RWPE2 (cell line): ENCODE data around the gene PTPRD.

Source experiments
- ATAC-seq: fragments of 200-7000 bp; cut with Tn5 transposase; 3 replicates; pipeline ENCODE4 v1.9.1; 2021; ENCODE audit warnings: low read depth
- DNase-seq: peaks from one replicate; pipeline ENCODE4 v3.0.0-alpha.2; 2020; ENCODE audit warnings: low spot score
- H3K27ac ChIP-seq: fragments of 450-650 bp; 2 replicates; pipeline ENCODE4 v1.5.1; 2017; ENCODE audit warnings: mild to moderate bottlenecking; ENCODE audit not compliant: poor library complexity, severe bottlenecking
- H3K27me3 ChIP-seq: fragments of 250-450 bp; sonication (Bioruptor Pico); 2 replicates; pipeline ENCODE4 v1.5.1; 2021; ENCODE audit warnings: mild to moderate bottlenecking, moderate library complexity; ENCODE audit not compliant: insufficient read depth, poor library complexity, severe bottlenecking
- H3K36me3 ChIP-seq: fragments of 250-450 bp; sonication (Bioruptor Pico); 2 replicates; pipeline ENCODE4 v1.5.1; 2020; ENCODE audit warnings: low read depth, mild to moderate bottlenecking, moderate library complexity
- H3K4me1 ChIP-seq: fragments of 250-450 bp; sonication (Bioruptor Pico); 2 replicates; pipeline ENCODE4 v1.5.1; 2021; ENCODE audit warnings: mild to moderate bottlenecking, moderate library complexity; ENCODE audit not compliant: insufficient read depth, poor library complexity, severe bottlenecking
- H3K4me3 ChIP-seq: fragments of 250-450 bp; sonication (Bioruptor Pico); 2 replicates; pipeline ENCODE4 v1.5.1; 2021; ENCODE audit warnings: mild to moderate bottlenecking, moderate library complexity; ENCODE audit not compliant: severe bottlenecking
- H3K9me3 ChIP-seq: fragments of 250-450 bp; sonication (Bioruptor Pico); 2 replicates; pipeline ENCODE4 v1.5.1; 2021; ENCODE audit warnings: mild to moderate bottlenecking, moderate library complexity; ENCODE audit not compliant: severe bottlenecking
- CTCF ChIP-seq: fragments of 450-650 bp; IDR thresholded peaks from one replicate; pipeline ENCODE4 v1.5.1; 2017; ENCODE audit warnings: mild to moderate bottlenecking, moderate library complexity; ENCODE audit not compliant: poor library complexity, severe bottlenecking

PTPRD gene

GRCh38 chr9:8549214-8549613 lies 2063.6 kb downstream of the PTPRD start:
- no peak for TF ChIP-seq CTCF
- no peak overlapping the region for H3K27ac ChIP-seq
- H3K27me3 ChIP-seq, result no peaks in the 10 kb centered on the region
- no peaks in the 10 kb centered on the region for H3K9me3 ChIP-seq
- no peak overlapping the region for H3K4me3 ChIP-seq
- ATAC-seq, result no peak
- DNase-seq, result no peak
- H3K4me1 ChIP-seq, result no peaks in the 10 kb centered on the region
- no peaks in the 10 kb centered on the region for H3K36me3 ChIP-seq

- no peak for ATAC-seq
- Histone ChIP-seq H3K4me1 (no peaks in the 10 kb centered on the region), H3K4me3 (no peak overlapping the region), H3K27ac (no peak overlapping the region), H3K27me3 (no peaks in the 10 kb centered on the region), H3K9me3 (no peaks in the 10 kb centered on the region), H3K36me3 (no peaks in the 10 kb centered on the region)
- no peak for TF ChIP-seq CTCF
- no peak for DNase-seq
Measured at GRCh38 chr9:8543219-8543618, 2069.6 kb downstream of the PTPRD start.

GRCh38 chr9:8542537-8542936 lies 2070.3 kb downstream of the PTPRD start:
- H3K4me1 ChIP-seq, result no peaks in the 10 kb centered on the region
- no peaks in the 10 kb centered on the region for H3K36me3 ChIP-seq
- H3K27me3 ChIP-seq, result no peaks in the 10 kb centered on the region
- TF ChIP-seq CTCF, result no peak
- H3K27ac ChIP-seq, result no peak overlapping the region
- H3K9me3 ChIP-seq, result no peaks in the 10 kb centered on the region
- H3K4me3 ChIP-seq, result no peak overlapping the region
- DNase-seq, result no peak
- ATAC-seq, result no peak

GRCh38 chr9:8539681-8540197 lies 2073.1 kb downstream of the PTPRD start:
- Histone ChIP-seq H3K27ac (no peak overlapping the region), H3K36me3 (no peaks in the 10 kb centered on the region), H3K4me3 (no peak overlapping the region), H3K27me3 (no peaks in the 10 kb centered on the region), H3K9me3 (no peaks in the 10 kb centered on the region), H3K4me1 (no peaks in the 10 kb centered on the region)
- DNase-seq (no peak), ATAC-seq (no peak)
- TF ChIP-seq CTCF, result no peak

GRCh38 chr9:8536845-8537244 lies 2076.0 kb downstream of the PTPRD start:
- no peak for TF ChIP-seq CTCF
- DNase-seq (no peak), ATAC-seq (no peak)
- Histone ChIP-seq H3K9me3 (no peaks in the 10 kb centered on the region), H3K27me3 (no peaks in the 10 kb centered on the region), H3K36me3 (no peaks in the 10 kb centered on the region), H3K4me1 (no peaks in the 10 kb centered on the region), H3K4me3 (no peak overlapping the region), H3K27ac (no peak overlapping the region)
